ENCODE measurements around the gene MLYCD.

MLYCD gene

GRCh38 chr16:83898463-83899271 is at the start of gene MLYCD:
TSS of gene MLYCD (plus strand) at chr16:83899115. CDS start at chr16:83899145, 30 bp downstream.
- peak; percentile 90 for DNase-seq (ENCODE audit: low spot score)

GRCh38 chr16:83849421-83849820 is 49.5 kb upstream of the MLYCD start:
- DNase-seq (ENCODE audit: low spot score), result no peak

GRCh38 chr16:83850947-83851346 is 48.0 kb upstream of the MLYCD start:
- no peak for DNase-seq (ENCODE audit: low spot score)

GRCh38 chr16:83851473-83851872 is 47.4 kb upstream of the MLYCD start:
- no peak for DNase-seq (ENCODE audit: low spot score)

GRCh38 chr16:83852774-83853173 is 46.1 kb upstream of the MLYCD start:
- DNase-seq (ENCODE audit: low spot score), result no peak

- DNase-seq (ENCODE audit: low spot score), result no peak
These were observed 45.1 kb upstream of the MLYCD start for GRCh38 chr16:83853834-83854233.

GRCh38 chr16:83854420-83854819 is 44.5 kb upstream of the MLYCD start:
- no peak for DNase-seq (ENCODE audit: low spot score)

- DNase-seq (ENCODE audit: low spot score), result no peak
These were observed 42.1 kb upstream of the MLYCD start for GRCh38 chr16:83856792-83857191.

GRCh38 chr16:83859265-83859664 is 39.6 kb upstream of the MLYCD start:
- DNase-seq (ENCODE audit: low spot score), result no peak

GRCh38 chr16:83862661-83863060 is 36.3 kb upstream of the MLYCD start:
- DNase-seq (ENCODE audit: low spot score), result no peak

GRCh38 chr16:83863682-83864081 is 35.2 kb upstream of the MLYCD start:
- no peak for DNase-seq (ENCODE audit: low spot score)

- DNase-seq (ENCODE audit: low spot score), result no peak
These were observed 28.1 kb upstream of the MLYCD start for GRCh38 chr16:83870830-83871229.

- DNase-seq (ENCODE audit: low spot score), result no peak
These were observed 20.1 kb upstream of the MLYCD start for GRCh38 chr16:83878838-83879237.

- DNase-seq (ENCODE audit: low spot score), result no peak
These were observed 16.6 kb upstream of the MLYCD start for GRCh38 chr16:83882163-83882885.

GRCh38 chr16:83886199-83886971 is 12.5 kb upstream of the MLYCD start:
- DNase-seq (ENCODE audit: low spot score), result no peak

GRCh38 chr16:83887080-83887479 is 11.8 kb upstream of the MLYCD start:
- no peak for DNase-seq (ENCODE audit: low spot score)

GRCh38 chr16:83887564-83887963 is 11.4 kb upstream of the MLYCD start:
- no peak for DNase-seq (ENCODE audit: low spot score)

- no peak for DNase-seq (ENCODE audit: low spot score)
These were observed 10.3 kb upstream of the MLYCD start for GRCh38 chr16:83888672-83889044.

GRCh38 chr16:83890359-83890758 is 8.6 kb upstream of the MLYCD start:
- no peak for DNase-seq (ENCODE audit: low spot score)

GRCh38 chr16:83891742-83892141 is 7.2 kb upstream of the MLYCD start:
- DNase-seq (ENCODE audit: low spot score), result no peak

- DNase-seq (ENCODE audit: low spot score), result no peak
These were observed 3.7 kb upstream of the MLYCD start for GRCh38 chr16:83895243-83895642.

- no peak for DNase-seq (ENCODE audit: low spot score)
These were observed 3.0 kb upstream of the MLYCD start for GRCh38 chr16:83895942-83896341.

Measured in left forelimb (tissue), 1 donor.